T-helper 1 cell treated with Interleukin-12 subunit alpha and Interleukin-12 subunit beta and Interleukin-4 antibody, amounts not matched to agents 30 μg/mL and 1 μg/mL, for 36 hours (primary cell): ENCODE results near the gene ANO9.

Experiments used
- H3K27ac Mint-ChIP-seq: one replicate; pipeline ENCODE4 v1.8.0; 2021; ENCODE audit warnings: mild to moderate bottlenecking, mixed read lengths
- H3K27me3 Mint-ChIP-seq: one replicate; pipeline ENCODE4 v1.8.0; 2021; ENCODE audit warnings: low read depth, mixed read lengths
- H3K36me3 Mint-ChIP-seq: one replicate; pipeline ENCODE4 v1.8.0; 2021; ENCODE audit warnings: low read depth, mixed read lengths
- H3K4me1 Mint-ChIP-seq: one replicate; pipeline ENCODE4 v1.8.0; 2021; ENCODE audit warnings: low read depth, mixed read lengths
- H3K4me3 Mint-ChIP-seq: one replicate; pipeline ENCODE4 v1.8.0; 2021; ENCODE audit warnings: mild to moderate bottlenecking, moderate library complexity, mixed read lengths
- H3K9me3 Mint-ChIP-seq: one replicate; pipeline ENCODE4 v1.8.0; 2021; ENCODE audit warnings: mixed read lengths

Gene ANO9

DNA sequence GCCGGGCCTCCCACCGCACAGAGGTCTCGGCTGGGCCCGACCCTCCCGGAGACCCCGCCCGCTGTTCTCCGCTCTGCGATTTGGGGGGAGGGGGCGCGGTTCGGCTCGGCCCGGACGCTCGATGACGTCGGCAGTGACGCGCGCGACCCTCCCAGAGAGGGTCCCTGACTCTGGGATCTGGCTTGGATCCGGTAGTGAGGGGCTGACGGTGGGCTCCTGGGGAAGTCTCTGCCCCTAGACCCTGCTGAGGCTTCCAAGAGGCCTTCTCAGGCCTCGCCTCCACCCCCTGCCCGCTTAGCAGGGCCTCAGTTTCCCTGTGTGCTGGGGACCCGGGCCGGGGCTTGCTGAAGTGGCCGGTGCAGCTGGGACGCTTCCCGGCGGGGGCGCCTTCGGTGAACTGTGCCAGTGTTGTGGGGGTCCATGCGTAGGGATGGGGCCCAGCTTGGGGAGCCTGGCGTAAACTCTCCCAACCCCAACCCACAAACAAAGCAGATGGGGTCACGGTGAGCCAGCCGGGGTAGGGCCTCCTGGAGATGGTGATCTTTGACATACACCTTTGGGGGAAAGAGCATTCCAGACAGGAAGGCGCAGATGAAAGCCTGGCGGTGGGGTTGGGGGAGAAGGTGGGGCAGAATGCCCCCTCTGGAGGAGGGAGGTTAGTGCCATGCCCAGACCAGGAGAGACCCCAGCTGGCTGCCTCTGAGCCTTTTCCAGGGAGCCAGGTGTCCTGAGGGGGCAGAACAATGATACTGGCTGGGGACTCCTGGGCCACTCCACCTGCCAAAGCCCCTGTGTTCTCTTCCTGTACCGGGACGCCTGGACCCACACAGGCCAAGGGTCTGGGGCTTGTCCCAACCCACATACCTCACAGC, 71.5 kb downstream of the ANO9 start:
- Mint-ChIP-seq H3K9me3 (no peaks in the 10 kb centered on the region), H3K27me3 (peaks cover 43% of the 10 kb centered on the region), H3K4me3 (peak overlapping the region; percentile 38), H3K4me1 (peaks cover 6% of the 10 kb centered on the region), H3K27ac (no peak overlapping the region), H3K36me3 (no peaks in the 10 kb centered on the region)

DNA sequence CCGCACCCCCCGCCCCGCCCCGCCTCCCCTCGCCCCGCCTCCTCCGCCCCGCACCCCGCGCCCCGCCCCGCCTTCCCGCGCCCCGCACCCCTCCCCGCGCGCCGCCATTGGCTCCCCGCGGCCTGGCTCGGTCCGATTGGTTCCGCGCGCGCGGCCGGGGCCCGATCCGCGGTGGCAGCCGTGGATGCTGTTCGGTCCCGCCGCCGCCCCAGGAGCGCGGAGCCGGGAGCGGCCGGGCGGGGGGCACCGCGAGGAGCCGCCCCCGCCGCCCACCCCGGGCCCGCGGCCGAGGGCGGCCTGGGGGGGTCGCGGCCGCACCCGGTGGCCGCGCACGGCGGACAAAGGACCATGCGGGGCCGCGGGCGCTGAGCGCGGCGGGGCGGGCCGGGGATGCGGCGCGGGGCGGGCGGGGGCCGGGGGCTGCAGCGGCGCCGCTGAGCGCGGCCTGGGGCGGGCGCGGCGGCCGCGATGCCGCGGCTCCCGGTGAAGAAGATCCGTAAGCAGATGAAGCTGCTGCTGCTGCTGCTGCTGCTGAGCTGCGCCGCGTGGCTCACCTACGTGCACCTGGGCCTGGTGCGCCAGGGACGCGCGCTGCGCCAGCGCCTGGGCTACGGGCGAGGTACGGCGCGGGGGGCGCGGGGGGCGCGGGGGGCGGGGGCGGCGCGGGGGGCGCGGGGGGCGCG, 72.3 kb downstream of the ANO9 start, which contains the start of gene B4GALNT4:
B4GALNT4 (plus strand) TSS at position 164 of the 683 bp plus-strand sequence; CDS start at position 469, 305 bp downstream.
- peaks cover 6% of the 10 kb centered on the region for H3K4me1 Mint-ChIP-seq
- no peaks in the 10 kb centered on the region for H3K36me3 Mint-ChIP-seq
- H3K27ac Mint-ChIP-seq = no peak within 1 kb of the TSS
- no peaks in the 10 kb centered on the region for H3K9me3 Mint-ChIP-seq
- H3K27me3 Mint-ChIP-seq = peaks cover 43% of the 10 kb centered on the region
- peak within 1 kb of the TSS; percentile 85 for H3K4me3 Mint-ChIP-seq

DNA sequence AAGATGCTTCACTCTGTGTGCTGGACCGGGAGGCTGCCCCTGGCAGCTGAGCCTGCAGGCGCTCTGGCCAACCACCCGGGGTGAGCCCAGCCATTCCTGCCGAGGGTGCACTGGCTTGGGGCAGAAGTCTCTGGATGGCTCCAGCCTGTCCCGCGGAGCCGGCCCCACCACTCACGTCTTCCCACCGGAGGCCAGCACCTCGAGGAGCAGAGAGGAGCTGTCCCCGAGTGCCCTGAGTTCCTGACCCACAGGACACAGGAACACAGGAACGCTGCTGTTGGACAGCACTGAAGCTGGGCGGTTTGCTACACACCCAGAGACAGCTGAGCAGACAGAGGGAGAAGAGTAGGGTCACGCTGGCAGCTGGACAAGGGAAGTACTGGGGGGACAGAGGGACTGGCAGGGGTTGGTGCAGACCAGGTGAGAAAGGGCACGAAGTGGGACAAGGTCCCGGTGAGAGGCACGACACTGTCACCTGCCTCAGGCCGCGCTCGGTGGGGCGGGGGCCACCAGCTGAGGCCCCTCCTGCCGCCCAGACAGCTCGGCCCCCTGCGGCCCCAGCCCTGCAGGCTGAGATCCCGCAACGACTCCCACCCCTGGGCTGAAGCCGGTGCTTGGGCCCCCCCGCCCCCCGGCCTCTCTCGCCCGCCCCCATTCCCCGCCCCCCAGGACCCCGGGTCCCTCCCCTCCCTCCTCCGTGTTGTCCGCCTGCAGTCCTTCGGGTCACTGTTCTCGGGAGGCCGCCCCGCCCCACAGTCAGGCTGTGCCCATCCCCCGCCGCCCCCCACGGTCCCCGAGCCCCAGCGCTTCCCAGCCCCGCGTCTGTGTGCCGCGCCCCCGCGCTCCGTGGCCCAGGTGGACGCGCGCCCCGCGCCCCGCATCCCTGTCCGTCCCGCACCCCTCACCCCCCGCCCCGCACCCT, 73.1 kb downstream of the ANO9 start:
- H3K36me3 Mint-ChIP-seq = no peaks in the 10 kb centered on the region
- H3K4me3 Mint-ChIP-seq = peak overlapping the region; percentile 85
- no peak overlapping the region for H3K27ac Mint-ChIP-seq
- peaks cover 6% of the 10 kb centered on the region for H3K4me1 Mint-ChIP-seq
- H3K27me3 Mint-ChIP-seq = peaks cover 43% of the 10 kb centered on the region
- no peaks in the 10 kb centered on the region for H3K9me3 Mint-ChIP-seq

- Mint-ChIP-seq H3K27ac (peak overlapping the region; percentile 11), H3K27me3 (peaks cover 43% of the 10 kb centered on the region), H3K9me3 (no peaks in the 10 kb centered on the region), H3K4me3 (peak overlapping the region; percentile 70), H3K4me1 (peaks cover 6% of the 10 kb centered on the region), H3K36me3 (no peaks in the 10 kb centered on the region)
Observed at GRCh38 chr11:367956-368413, 73.8 kb downstream of the ANO9 start.
